CD4-positive, alpha-beta T cell treated with Interferon gamma for 1 hour (primary cell): Measurements from ENCODE around the gene CELF6.

Experiments
- DNase-seq: peaks from one replicate; pipeline ENCODE4 v3.0.0-alpha.2; 2020

CELF6 gene

DNA sequence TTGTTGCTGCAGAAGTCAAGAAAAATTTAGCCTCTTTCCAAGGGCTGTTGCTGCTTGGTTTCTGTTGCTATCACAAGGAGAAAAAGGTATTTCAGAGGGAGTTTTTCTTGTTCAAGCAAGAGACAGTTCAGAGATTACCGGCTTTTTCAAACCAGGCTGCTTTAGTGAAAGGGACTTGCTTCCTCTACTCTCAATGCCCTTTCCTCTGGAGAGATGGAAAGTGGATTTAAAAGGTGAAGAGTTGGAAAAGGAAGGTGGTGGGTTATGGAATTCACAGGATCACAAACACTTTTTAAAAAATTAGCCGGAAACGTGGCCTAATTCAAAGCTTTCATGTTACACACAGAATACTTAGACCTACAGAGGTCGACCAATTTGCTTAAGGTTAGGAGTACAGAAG, 48.7 kb downstream of the CELF6 start:
- no peak for DNase-seq

DNA sequence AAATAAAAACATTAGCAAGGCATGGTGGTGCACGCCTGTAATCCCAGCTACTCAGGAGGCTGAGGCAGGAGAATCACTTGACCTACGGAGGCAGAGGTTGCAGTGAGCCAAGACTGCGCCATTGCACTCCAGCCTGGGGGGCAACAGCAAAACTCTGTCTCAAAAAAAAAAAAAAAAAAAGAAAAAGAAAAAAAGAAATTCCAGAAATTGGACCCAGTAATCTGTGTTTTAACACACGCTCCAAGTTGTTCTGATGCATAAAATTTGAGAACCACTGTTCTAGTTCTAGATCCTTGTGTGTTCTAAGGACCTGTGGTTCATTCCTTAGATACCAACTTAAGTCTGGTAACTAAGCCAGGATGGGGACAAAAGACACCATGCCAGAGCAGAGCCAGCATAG, 50.2 kb downstream of the CELF6 start:
- DNase-seq = no peak

- no peak for DNase-seq
Measured at GRCh38 chr15:72265031-72265430, 54.9 kb downstream of the CELF6 start.

DNA sequence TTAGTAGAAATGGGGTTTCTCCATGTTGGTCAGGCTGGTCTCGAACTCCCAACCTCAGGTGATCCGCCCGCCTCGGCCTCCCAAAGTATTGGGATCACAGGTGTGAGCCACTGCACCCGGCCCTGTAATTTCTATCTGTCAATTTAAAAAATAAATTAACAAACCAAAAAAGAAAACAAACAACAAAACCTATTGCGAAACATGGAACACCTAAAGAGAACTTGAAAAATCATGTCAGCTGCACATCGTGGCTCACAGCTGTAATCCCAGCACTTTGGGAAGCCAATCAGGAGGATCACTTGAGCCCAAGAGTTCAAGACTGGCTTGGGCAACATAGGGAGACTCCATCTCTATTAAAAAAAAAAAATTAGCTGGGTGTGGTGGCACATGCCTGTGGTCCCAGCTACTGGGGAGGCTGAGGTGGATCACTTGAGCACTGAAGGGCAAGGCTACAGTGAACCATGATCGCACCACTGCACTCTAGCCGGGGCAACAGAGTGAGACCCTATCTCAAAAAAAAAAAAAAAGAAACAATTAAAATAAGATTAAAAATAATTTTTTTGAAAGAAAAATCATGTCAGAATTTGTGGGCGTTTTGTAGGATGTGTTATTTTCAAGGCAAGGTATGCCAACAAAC, 67.2 kb downstream of the CELF6 start:
- DNase-seq = no peak

DNA sequence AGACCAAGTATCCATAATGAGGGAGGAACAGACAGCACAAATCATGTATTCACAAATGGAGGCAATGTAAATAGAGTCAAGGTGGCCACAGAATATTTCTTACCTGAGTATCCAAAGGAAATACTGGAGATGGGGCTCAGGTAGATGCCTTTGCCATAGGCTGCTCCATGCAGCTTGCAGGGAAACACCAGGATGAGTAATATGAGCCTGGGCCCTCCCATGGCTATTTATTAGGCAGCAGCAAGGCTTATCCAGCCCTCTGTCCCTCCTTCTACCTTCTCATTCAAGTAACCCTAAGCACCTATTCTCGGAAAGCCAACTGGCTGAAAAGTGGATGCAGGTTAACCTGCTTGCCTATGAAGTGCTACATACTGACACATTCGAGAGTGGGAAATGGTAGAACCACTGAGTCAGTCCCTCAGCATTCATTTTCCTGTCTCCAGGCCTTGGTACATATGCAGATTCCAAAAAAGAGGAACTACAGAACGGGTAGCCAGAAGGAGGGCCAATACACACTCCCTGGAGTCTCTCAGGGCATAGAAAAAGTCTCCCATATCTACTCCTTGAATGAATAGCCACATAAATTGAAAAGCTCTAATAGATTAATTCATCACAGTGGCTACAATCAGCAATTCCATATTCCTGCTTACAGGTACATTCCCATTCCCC, 70.7 kb downstream of the CELF6 start:
- no peak for DNase-seq

GRCh38 chr15:72248514-72248913, 71.4 kb downstream of the CELF6 start:
- no peak for DNase-seq

DNA sequence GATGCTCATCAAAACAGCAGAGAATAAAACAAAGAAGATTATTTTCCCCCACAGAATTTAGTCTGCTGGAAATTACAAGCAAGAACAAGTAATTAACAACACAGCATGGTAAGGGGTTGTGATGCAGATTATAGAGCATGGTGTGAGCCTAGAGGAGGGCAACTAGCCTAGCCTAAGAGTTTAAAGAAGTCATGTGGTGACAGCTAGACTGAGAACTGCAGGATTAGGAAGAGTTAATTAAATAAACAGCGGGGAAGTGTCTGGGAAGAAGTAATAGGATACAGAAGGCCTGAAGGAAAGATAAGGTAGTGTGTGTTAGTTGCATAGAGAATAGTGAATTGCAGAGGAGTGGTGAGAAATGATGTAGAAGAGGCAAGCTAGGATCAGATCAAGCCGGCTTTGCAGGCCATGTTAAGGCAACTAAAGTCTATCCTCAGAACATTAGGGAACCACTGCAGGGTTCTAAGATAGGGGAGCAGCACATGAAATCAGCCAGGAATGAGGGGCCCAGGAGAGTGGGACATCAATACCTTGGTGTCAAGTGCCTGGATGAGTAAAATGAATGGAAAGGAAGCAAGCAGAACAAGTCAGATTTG, 77.1 kb downstream of the CELF6 start:
- no peak for DNase-seq

DNA sequence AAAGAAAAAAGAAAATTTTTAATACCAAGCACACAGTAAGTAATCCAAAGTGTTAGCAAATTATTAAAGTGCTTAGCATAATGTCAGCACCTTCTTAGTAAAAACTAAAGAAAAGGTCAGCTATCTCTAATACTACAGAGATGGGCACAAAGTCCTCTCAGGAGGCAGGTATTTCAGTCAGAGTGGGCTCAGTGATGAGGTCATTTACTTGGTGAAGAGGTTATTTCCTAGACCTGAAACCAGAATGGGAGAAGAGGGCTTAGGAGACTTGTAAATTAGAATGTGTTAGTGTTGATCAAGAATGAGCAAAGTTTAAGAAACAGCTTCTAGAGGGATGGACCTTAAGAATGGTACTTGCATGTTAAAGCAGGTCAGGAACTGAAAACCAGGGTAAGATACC, 80.3 kb downstream of the CELF6 start:
- DNase-seq = no peak

DNA sequence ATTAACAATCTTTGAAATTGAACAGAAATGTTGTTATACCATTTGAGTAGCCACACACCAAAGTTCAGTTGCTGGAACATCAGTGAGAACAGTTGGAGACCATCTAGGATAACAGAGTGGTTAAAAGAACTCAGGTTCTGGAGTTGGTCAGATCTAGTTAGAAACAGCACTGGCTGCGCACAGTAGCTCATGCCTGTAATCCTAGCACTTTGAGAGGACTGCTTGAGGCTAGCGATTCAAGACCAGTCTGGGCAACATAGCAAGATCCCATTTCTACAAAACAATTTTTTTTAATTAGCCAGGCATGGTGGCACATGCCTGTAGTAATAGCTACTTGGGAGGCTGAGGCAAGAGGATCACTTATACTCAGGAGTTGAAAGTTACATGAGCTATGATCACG, 81.4 kb downstream of the CELF6 start:
- no peak for DNase-seq

DNA sequence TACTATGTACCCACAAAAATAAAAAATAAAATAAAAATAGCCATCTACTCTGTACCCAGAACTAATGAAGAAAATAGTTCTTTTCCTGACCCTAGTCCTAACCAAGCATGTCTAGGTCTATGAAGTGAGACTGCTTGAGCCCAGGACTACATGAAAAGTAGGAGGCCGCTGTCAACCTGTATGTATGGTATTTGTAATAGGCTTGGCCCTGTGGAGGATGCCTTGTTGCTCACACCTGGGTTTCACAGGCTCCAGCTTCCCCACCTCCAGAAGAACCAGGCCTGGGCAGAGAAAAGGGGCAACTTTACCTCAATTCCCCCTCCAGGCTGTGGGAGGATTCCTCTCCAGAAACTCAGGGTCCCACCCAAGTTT, 82.1 kb downstream of the CELF6 start:
- DNase-seq = no peak

DNA sequence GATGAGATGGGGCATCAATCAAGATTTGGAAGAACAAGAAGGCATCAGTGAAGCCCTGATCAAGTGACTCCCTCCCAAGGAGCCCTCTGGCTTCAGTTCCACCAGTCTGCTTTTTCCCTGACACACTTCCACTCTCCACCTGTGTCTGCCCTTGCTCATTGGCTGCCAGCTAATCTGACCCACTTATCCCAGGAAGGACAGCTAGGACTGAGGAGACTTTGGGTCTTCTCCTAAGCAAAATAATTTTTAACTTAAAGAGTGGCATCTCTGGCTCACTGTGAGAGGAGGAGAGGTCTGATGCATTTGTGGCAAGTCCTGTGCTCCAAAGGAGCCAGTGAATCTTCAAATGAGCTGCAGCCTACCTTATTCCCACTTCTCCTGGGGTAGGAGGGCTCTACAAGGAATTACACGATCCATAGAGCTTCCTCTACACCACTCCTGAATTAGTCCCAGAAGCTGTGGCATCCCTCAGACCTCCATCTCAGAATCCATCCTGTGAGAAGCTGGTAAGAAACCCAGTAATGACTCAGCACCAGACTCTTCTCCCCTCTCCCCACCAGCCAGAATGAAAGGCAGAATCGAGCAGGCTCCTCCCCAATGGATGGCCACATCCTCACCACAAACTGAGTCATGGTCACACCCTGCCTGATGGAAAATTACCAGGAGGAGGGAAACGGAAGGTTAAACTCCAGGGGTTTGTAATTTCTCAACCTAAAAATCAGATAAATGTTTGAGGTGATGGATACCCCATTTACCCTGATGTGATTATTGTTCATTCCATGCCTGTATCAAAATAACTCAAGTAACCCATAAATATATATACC, 82.7 kb downstream of the CELF6 start:
- DNase-seq = peak; percentile 64

DNA sequence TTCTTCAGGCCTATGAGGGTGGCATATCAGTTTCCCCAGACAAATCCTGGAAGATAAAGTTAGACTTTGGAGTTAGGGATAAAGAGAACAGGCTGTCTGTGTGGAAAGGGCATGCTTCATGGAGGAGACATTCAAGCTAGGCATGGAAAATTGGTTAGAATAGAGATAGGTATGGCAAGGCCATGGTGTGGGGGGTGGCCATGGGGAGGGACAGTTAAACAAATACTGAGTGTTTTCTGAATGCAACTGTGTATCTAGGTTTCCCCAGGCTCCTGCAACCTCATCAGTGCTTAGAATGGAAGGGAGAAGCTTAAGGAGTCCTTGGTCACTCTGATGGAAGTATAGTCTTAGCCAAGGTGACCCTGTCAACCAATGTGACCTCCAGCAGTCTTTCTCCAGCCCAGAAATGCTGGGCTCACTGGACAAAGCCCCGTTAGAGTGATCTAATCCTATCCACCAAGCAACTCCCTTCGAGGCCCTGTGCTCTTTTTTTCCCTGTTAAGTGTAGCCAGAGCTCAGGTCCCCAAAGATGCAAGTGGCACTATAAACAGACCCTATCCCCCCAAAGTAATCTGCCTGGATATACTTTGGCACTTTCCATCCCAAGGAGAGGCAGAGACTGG, 83.5 kb downstream of the CELF6 start:
- no peak for DNase-seq

DNA sequence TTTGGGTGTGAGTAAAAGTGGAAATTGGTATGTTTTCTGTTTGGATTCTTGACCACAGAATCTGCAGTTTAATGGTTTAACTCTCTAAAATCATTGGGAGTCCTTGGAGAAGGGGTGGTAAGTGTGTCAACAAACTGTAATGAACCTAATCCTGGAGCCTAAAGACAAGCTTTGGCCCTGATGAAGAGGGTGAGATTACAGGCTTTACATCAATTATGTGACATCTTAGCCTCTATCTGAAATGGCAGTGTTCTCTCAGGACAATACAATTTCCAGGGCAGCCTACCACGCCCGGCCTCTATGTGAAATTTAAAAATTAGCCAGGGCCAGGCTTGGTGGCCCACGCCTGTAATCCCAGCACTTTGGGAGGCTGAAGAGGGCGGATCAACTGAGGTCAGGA, 84.7 kb downstream of the CELF6 start:
- no peak for DNase-seq
